22Rv1 (cell line): Measurements from ENCODE around the gene ATP1A4.

Experiments used
- H3K27ac ChIP-seq: fragments of 450-650 bp; 2 replicates; pipeline ENCODE4 v1.5.1; 2017
- ZFX ChIP-seq: fragments of 450-650 bp; IDR thresholded peaks from 2 replicates; pipeline ENCODE4 v1.6.1; 2017; ENCODE audit warnings: antibody characterized with exemption, borderline replicate concordance
- TF ChIP-seq, protein P1 (sequence below): fragments of 450-650 bp; IDR thresholded peaks from 2 replicates; pipeline ENCODE4 v1.5.1; 2017; ENCODE audit warnings: mild to moderate bottlenecking

ATP1A4 gene

GRCh38 chr1:160158031-160158430 lies 6.6 kb downstream of the ATP1A4 start:
- TF ChIP-seq ZFX = no peak
- H3K27ac ChIP-seq = no peak overlapping the region

DNA sequence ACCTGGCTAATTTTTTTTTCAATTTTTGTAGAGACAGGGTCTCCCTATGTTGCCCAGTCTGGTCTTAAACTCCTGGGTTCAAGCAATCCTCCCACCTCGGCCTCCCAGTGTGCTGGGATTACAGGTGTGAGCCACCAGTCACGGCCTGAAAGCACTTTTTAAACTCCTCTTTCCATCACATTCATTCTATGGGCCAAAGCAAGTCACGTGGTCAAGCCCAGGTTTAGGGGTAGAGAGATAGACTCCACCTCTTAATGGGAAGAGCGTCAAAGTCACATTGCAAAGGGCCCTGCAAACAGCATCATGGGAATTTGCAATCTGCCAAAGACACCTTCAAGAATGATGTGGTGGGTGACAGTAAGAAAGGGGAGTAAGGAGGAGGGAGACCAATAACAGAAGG lies 7.1 kb downstream of the ATP1A4 start:
- H3K27ac ChIP-seq = no peak overlapping the region
- TF ChIP-seq, protein P1, sequence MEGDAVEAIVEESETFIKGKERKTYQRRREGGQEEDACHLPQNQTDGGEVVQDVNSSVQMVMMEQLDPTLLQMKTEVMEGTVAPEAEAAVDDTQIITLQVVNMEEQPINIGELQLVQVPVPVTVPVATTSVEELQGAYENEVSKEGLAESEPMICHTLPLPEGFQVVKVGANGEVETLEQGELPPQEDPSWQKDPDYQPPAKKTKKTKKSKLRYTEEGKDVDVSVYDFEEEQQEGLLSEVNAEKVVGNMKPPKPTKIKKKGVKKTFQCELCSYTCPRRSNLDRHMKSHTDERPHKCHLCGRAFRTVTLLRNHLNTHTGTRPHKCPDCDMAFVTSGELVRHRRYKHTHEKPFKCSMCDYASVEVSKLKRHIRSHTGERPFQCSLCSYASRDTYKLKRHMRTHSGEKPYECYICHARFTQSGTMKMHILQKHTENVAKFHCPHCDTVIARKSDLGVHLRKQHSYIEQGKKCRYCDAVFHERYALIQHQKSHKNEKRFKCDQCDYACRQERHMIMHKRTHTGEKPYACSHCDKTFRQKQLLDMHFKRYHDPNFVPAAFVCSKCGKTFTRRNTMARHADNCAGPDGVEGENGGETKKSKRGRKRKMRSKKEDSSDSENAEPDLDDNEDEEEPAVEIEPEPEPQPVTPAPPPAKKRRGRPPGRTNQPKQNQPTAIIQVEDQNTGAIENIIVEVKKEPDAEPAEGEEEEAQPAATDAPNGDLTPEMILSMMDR = no peak

GRCh38 chr1:160159846-160160245 lies 8.4 kb downstream of the ATP1A4 start:
- TF ChIP-seq ZFX = no peak
- TF ChIP-seq, protein P1 = no peak
- H3K27ac ChIP-seq = peak overlapping the region; percentile 82

GRCh38 chr1:160161965-160162705 lies 10.7 kb downstream of the ATP1A4 start:
- TF ChIP-seq, protein P1 = peak; percentile 34
- TF ChIP-seq ZFX = no peak
- H3K27ac ChIP-seq = no peak overlapping the region

GRCh38 chr1:160162931-160163330 lies 11.5 kb downstream of the ATP1A4 start:
- H3K27ac ChIP-seq = no peak overlapping the region
- no peak for TF ChIP-seq ZFX
- TF ChIP-seq, protein P1 = no peak

DNA sequence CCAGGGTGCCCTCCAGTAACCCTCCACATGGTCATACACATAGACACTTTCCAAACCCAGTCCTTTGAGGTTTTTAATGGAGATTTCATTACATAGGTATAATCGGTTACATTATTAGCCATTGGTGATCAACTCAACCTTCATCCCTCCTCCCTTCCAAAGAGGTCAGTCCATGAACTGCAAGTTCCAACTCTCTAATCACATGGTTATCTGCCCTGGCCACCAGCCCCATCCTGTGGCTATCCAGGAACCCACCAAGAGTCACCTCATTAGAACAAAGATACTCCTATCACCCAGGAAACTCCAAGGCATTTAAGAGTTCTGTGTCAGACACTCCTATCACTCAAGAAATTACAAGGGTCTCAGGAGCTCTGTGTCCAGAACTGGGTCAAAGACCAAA lies 12.2 kb downstream of the ATP1A4 start:
- TF ChIP-seq, protein P1 = no peak
- TF ChIP-seq ZFX = no peak
- H3K27ac ChIP-seq = no peak overlapping the region

GRCh38 chr1:160164121-160164520 lies 12.7 kb downstream of the ATP1A4 start:
- H3K27ac ChIP-seq = no peak overlapping the region
- TF ChIP-seq ZFX = no peak
- TF ChIP-seq, protein P1 = no peak

DNA sequence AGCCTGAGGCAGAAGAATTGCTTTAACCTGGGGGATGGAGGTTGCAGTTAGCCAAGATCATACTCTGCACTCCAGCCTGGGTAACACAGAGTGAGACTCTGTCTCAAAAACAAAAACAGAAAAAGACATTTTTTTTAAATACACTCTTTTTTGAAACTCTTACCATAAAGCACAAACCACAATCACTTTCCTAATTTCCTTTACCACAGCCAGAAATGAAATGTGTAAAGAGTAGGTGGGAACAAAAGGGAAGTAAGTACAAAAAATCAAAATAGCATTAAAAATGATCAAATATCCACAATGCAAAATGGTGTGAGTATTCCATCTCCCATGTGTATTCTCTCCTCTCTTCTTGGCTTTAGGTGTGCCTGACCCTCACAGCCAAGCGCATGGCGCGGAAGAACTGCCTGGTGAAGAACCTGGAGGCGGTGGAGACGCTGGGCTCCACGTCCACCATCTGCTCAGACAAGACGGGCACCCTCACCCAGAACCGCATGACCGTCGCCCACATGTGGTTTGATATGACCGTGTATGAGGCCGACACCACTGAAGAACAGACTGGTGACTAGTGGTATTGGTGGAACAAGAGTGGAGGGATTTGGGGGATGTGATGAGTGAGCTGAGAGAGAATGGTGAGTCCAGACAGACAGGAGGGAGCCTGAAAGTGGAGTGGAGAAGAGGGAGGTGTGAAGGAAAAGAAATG lies 14.9 kb downstream of the ATP1A4 start:
- no peak for TF ChIP-seq ZFX
- TF ChIP-seq, protein P1 = no peak
- no peak overlapping the region for H3K27ac ChIP-seq
